Sigmoid colon (tissue), 7 donors: ENCODE measurements around the gene CTR9. TPM values are rescaled to one million over a fixed set of nuclear protein-coding genes. Genes with fewer than 3 reads are reported as not detected.
A peak's percentile ranks its signal among the peaks of the same experiment; 100 is the strongest.

Source experiments
- DNase-seq: peaks from one replicate; pipeline ENCODE4 v3.0.0-alpha.2; 2019
- H3K27ac ChIP-seq, 4 donors: fragments of 200-600 bp; sonication (generic); one replicate each; pipeline ENCODE4 v1.5.1; 2016 to 2019; ENCODE audit warnings: mild to moderate bottlenecking in 1 of 4
- H3K27me3 ChIP-seq, 3 donors: fragments of 200-600 bp; sonication (generic); one replicate each; pipeline ENCODE4 v1.5.1; 2019; ENCODE audit warnings: mild to moderate bottlenecking in 1 of 3
- H3K36me3 ChIP-seq, 4 donors: fragments of 200-600 bp; sonication (generic); one replicate each; pipeline ENCODE4 v1.5.1; 2016 to 2019
- H3K4me1 ChIP-seq, 4 donors: fragments of 200-600 bp; sonication (generic); one replicate each; pipeline ENCODE4 v1.5.1; 2017 to 2019
- H3K4me3 ChIP-seq, 4 donors: fragments of 200-600 bp; sonication (generic); one replicate each; pipeline ENCODE4 v1.5.1; 2017 to 2019; ENCODE audit warnings: mild to moderate bottlenecking in 2 of 4, moderate library complexity in 1 of 4
- H3K9me3 ChIP-seq, 4 donors: fragments of 200-600 bp in 3 of 4; sonication (generic) in 3 of 4; one replicate each; pipeline versions ENCODE4 v1.5.1 to v1.6.1; 2013 to 2019
- CTCF ChIP-seq, 4 experiments: fragments of 450-650 bp in 3 of 4; fragments of 200-600 bp in 1 of 4; IDR thresholded peaks; one replicate each; pipeline ENCODE4 v1.5.1; 2016 to 2019; ENCODE audit warnings: antibody characterized with exemption in 4 of 4, mild to moderate bottlenecking in 3 of 4, moderate library complexity in 2 of 4
- EP300 ChIP-seq, 4 donors: sonication (generic); formaldehyde crosslinking; IDR thresholded peaks; one replicate each; pipeline ENCODE4 v1.6.1; 2017; ENCODE audit warnings: antibody characterized with exemption in 4 of 4
- POLR2A ChIP-seq, 2 donors: fragments of 450-650 bp; IDR thresholded peaks; one replicate each; pipeline ENCODE4 v1.6.1; 2016; ENCODE audit warnings: antibody characterized with exemption in 2 of 2, mild to moderate bottlenecking in 2 of 2, moderate library complexity in 2 of 2
- POLR2AphosphoS5 ChIP-seq, 4 donors: sonication (generic); formaldehyde crosslinking; IDR thresholded peaks; one replicate each; pipeline ENCODE4 v1.6.1; 2017; ENCODE audit warnings: antibody characterized with exemption in 4 of 4
- WGBS, 2 donors: extraction: QIAGEN DNeasy Blood & Tissue Kit; methylation state at CpG; one replicate each; pipeline ENCODE4 v1.1.7; 2013; 5-methylcytosine and 5-hydroxymethylcytosine counted together
- intact Hi-C: fragments of 100-400 bp; cut with DNase I; formaldehyde crosslinking; loops from one replicate; pipeline ENCODE4 v1.15.1; 2023
- polyA plus RNA-seq, 3 donors: library from polyadenylated mRNA; stranded (reverse); fragments of 200-250 nt; gene quantifications; one replicate each; pipeline ENCODE4 v1.2.3, GENCODE V29; 2013
- total RNA-seq, 4 donors: library from RNA; depleted of rRNA; stranded (reverse); fragments of >200 nt; gene quantifications; one replicate each; pipeline ENCODE4 v1.1.0, GENCODE V29; 2016
- donor health status: healthy with polysubstance abuse.
- donor health status: Bipolar disorder and iron deficiency.
- donor health status: healthy.

The CTR9 gene
- total and polyA plus RNA-seq, 7 donors = 11.6 to 18.4 (median 15.6) TPM

DNA sequence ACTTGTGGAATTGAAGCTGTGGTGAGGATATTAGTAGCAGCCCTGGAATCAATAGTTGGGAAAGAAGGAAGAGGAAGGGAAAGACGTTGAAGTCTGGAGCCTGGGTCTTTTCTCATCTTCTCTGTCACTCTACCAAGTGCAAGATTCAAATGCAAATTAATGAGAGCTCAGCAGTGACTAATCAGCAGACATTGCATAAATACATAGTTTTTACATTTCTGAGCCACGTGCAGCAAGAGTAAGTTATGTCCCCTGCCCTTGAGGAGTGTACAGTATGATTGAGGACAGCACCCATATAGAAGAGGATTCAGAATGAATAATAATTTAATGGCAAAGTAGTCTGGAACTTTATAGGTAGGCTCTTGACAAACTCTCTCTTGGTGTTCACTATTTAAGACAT, 23.8 kb downstream of the CTR9 start:
- intact Hi-C loops = no loop called here

GRCh38 chr11:10777393-10777793, 26.3 kb downstream of the CTR9 start:
- no peak for TF ChIP-seq CTCF (IDR thresholded peaks at IDR 0.05)
- no peak for TF ChIP-seq POLR2A (IDR thresholded peaks at IDR 0.05)
- WGBS, 2 donors = 60 to 64% methylated on average over 3 of the region's 3 CpGs
- intact Hi-C loops = no loop called here
- Histone ChIP-seq H3K4me1 (peaks cover 0 to 19% (median 12%) of the 10 kb centered on the region in 4 donors), H3K27me3 (no peaks in the 10 kb centered on the region), H3K4me3 (no peak overlapping the region), H3K27ac (peak overlapping the region in 3 of 4 donors; percentile 64 to 74 (median 71)), H3K9me3 (no peaks in the 10 kb centered on the region), H3K36me3 (peaks cover 20 to 44% (median 25%) of the 10 kb centered on the region in 4 donors)
- DNase-seq = no peak

More for the DNA sequence above, 23.8 kb downstream of the CTR9 start:
- Histone ChIP-seq H3K27ac (no peak overlapping the region), H3K9me3 (no peaks in the 10 kb centered on the region), H3K4me1 (peaks cover 0 to 19% (median 12%) of the 10 kb centered on the region in 4 donors), H3K4me3 (no peak overlapping the region), H3K36me3 (peaks cover 15 to 56% (median 29%) of the 10 kb centered on the region in 4 donors), H3K27me3 (no peaks in the 10 kb centered on the region)
- TF ChIP-seq POLR2A (IDR thresholded peaks at IDR 0.05) = no peak
- 85% methylated on average over 2 of the region's 2 CpGs for WGBS, 2 donors
- DNase-seq = no peak

- intact Hi-C loops = no loop called here
- H3K27ac ChIP-seq = peak overlapping the region; percentile 64 to 74 (median 68)
- 74% methylated on average over 6 of the region's 6 CpGs for WGBS, 2 donors
- TF ChIP-seq POLR2AphosphoS5 (IDR thresholded peaks at IDR 0.05) (no peak), EP300 (IDR thresholded peaks at IDR 0.05) (no peak), POLR2A (IDR thresholded peaks at IDR 0.05) (no peak), CTCF (IDR thresholded peaks at IDR 0.05) (no peak)
- peaks cover 0 to 19% (median 12%) of the 10 kb centered on the region in 4 donors for H3K4me1 ChIP-seq
- no peak overlapping the region for H3K4me3 ChIP-seq
- no peaks in the 10 kb centered on the region for H3K27me3 ChIP-seq
- no peak for DNase-seq
- H3K9me3 ChIP-seq = no peaks in the 10 kb centered on the region
- H3K36me3 ChIP-seq = peaks cover 16 to 40% (median 23%) of the 10 kb centered on the region in 4 donors
Observed at GRCh38 chr11:10777806-10778205, 26.8 kb downstream of the CTR9 start.

DNA sequence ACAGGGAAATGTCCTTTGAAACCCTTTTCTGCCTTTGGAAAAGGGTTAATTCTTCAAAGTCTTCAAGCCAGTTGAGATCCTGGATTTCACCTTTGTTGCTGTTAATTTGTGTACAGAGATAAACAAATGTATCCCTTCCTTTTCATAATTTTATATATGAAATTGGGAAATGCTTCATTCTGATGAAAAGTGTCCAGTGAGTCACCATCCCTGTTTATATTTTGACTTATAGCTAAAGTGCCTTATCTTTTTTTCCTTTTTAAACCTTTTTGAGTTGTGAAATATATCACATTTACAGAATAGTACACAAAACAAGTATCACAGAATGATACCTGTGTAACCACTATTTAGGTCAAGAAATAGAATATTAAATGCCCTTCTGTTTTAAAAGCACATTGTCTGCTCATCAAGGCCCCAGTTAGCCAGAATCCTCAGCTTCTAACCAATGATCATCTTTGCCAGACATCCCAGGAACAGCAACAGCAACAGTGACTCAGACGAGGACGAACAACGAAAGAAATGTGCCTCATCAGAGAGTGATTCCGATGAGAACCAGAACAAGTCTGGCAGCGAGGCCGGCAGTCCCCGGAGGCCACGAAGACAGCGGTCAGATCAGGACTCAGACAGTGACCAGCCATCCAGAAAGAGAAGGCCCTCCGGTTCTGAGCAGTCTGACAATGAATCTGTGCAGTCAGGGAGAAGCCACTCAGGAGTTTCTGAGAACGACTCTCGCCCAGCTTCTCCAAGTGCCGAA, 27.3 kb downstream of the CTR9 start:
- peaks cover 10 to 35% (median 22%) of the 10 kb centered on the region in 4 donors for H3K36me3 ChIP-seq
- H3K27me3 ChIP-seq = no peaks in the 10 kb centered on the region
- TF ChIP-seq POLR2A (IDR thresholded peaks at IDR 0.05) = no peak
- peak in 3 of 4 donors; percentile 49 to 66 (median 50) for TF ChIP-seq POLR2AphosphoS5 (IDR thresholded peaks at IDR 0.05)
- TF ChIP-seq CTCF (IDR thresholded peaks at IDR 0.05) = no peak
- H3K4me1 ChIP-seq = peaks cover 0 to 19% (median 12%) of the 10 kb centered on the region in 4 donors
- WGBS, 2 donors = 90 to 91% methylated on average over 13 of the region's 13 CpGs
- peak overlapping the region; percentile 64 to 74 (median 68) for H3K27ac ChIP-seq
- DNase-seq = peak; percentile 82
- no peak overlapping the region for H3K4me3 ChIP-seq
- H3K9me3 ChIP-seq = no peaks in the 10 kb centered on the region
- intact Hi-C loops = no loop called here

DNA sequence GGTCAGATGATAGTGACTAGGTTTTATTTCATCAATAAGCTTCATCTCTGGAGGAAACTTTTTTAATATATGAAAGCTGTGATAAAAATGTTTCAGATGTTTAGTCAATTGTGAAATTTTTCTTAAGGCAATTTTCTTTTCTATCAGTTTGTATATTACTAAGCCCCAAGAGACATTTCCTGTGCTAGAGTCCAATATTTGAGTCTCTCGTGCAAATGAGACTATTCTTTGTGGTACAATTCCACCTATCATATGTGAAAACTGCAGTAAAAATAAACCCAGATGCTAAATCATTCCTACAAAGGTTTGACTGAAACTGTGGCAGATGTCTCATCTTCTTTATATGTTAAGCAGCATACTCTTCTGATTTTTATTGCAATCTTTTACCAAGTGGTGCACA, 28.0 kb downstream of the CTR9 start:
- Histone ChIP-seq H3K4me1 (peaks cover 0 to 19% (median 12%) of the 10 kb centered on the region in 4 donors), H3K27me3 (no peaks in the 10 kb centered on the region), H3K27ac (peak overlapping the region; percentile 64 to 74 (median 68)), H3K4me3 (no peak overlapping the region), H3K36me3 (peaks cover 9 to 29% (median 22%) of the 10 kb centered on the region in 4 donors), H3K9me3 (no peaks in the 10 kb centered on the region)
- 72 to 76% methylated on average over 1 of the region's 1 CpG for WGBS, 2 donors
- intact Hi-C loops = no loop called here
- TF ChIP-seq EP300 (IDR thresholded peaks at IDR 0.05) = no peak
- DNase-seq = no peak
